HUDEP-2 (cell line): Measurements from ENCODE around the gene WNT5A.

Experiments used
- DNase-seq, 76 experiments: peaks; one replicate each; lab custom pipeline; 2025; ENCODE audit not compliant: unreplicated experiment in 76 of 76; lab: John Stamatoyannopoulos, UW

The WNT5A gene

GRCh38 chr3:55486857-55487380, at the start of gene WNT5A:
Gene WNT5A, minus strand, starts transcription at chr3:55487306. Its CDS starts 321 bp downstream, at chr3:55486985.
- no peak for DNase-seq

DNA sequence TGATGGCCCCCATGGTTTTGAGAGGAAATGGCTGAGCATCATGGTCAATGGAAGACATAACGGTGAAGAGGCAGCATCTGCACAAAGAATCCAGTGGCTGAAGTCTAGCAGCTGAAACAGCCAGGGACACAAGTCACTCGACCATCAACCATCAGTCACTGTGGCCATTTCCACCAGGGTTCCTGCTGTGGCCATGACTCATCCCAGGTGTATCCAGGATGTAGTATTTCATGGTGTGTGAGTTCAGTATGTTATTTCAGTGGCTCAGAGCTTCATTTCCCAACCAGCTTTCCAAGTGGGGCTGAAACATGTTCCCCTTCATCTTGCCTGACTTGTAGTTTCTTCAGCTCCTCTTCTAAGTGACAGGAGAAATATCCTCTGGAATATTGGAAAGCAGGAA, 47.8 kb upstream of the WNT5A start:
- DNase-seq = no peak

DNA sequence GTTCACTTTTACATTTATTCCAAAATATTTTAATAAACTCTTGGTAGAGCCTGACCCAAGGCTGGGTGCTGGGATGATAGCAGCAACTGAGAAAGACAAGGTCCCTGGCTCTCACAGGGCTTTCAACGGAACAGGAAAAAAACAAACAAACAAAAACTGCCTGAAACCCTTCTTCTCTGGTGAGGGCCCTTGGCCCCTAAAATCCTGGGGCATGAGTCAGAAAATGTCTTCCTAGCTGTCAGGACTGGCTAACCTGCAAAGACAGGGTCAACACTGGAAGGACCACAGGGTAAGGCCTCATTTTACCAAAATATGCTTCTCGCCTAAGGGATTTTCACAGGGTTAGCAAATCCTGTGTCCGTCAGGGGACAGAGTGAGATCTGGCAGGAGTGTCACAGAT, 45.7 kb upstream of the WNT5A start:
- DNase-seq = no peak

GRCh38 chr3:55531321-55531720, 44.2 kb upstream of the WNT5A start:
- no peak for DNase-seq

- DNase-seq = no peak
Measured at GRCh38 chr3:55527361-55527760, 40.3 kb upstream of the WNT5A start.

DNA sequence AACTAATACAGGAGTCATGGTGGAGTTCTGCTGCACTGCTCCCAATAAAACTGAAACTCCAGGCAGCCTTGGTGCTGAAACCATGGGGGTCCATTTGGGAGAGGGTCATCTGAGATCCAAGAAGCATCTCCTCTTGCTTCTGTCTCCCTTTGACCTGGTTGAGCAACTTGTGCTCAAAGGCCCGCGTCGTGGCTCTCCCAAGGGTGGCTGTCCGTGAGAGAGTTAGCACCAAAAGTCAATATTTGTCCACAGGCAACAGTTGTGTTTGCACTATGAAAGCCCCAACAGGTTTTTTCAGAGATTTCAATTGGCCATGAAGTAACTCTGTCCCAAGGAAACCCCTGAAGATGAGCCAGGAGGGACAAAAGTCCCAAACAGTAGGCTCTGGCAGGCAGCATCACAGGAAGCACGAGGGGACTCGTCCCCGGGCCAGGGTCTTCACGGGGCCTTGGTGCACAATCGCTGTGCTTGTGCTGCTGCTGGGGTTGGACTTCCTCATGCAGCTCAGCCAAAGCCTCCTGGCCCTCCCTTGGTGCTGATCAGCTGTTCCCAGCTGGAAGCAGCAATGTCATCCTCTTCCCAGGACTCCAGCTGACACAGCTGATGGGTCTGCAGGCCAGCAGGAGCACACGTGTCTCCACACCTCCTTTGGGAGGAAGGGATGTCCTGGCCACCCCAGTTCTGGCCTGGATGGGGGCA, 39.4 kb upstream of the WNT5A start:
- no peak for DNase-seq

DNA sequence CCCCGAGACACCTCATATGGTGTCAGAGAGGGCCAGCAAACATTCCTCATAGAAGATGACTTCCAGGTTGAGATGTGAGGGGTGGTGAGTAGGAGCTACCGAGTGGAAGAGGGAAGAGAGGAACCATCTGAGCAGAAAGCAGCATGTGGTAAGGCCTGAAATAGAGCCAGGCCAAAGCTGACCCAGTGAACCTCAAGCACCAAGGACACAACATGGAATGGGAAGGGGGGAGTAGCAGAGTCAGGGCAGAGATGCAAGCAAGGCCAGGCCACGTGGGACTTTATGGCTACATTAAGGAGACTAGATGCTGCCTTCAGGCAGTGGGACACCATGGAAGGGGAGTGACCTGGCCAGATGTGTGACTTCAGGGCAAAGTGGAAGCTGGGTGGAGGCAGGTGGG, 38.3 kb upstream of the WNT5A start:
- no peak for DNase-seq

DNA sequence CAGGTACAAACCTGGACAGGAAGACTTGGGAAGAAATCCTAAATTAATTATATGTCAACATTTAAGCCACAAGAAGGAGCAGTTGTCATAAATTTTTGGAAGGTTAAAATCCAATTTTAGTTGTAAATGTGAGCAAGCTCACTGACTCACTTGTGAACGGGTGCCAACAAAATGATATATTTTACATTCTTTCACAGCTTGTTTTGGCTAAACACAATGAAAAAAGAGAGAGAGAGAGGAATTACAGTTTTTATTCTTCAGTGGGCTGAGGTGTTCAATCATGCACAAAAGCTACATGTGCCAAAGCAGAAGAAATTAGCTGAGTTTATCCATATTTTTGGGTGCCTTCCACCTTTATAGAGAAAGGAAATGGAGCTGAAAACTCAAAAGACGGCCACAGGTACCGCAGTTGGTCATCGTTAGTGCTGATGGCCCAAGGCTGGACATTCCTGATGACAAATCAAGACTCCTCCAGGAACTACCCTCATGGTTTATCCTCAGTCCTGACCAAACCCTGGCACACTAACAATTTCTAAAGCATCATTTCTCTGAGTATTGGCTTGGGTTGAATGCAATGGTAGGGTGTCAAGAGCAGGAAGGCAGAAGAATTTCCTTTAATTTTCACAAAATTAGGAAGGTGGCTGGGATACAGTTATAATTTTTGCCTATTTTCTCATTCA, 37.6 kb upstream of the WNT5A start:
- no peak for DNase-seq

- no peak for DNase-seq
Measured at GRCh38 chr3:55523471-55523870, 36.4 kb upstream of the WNT5A start.

DNA sequence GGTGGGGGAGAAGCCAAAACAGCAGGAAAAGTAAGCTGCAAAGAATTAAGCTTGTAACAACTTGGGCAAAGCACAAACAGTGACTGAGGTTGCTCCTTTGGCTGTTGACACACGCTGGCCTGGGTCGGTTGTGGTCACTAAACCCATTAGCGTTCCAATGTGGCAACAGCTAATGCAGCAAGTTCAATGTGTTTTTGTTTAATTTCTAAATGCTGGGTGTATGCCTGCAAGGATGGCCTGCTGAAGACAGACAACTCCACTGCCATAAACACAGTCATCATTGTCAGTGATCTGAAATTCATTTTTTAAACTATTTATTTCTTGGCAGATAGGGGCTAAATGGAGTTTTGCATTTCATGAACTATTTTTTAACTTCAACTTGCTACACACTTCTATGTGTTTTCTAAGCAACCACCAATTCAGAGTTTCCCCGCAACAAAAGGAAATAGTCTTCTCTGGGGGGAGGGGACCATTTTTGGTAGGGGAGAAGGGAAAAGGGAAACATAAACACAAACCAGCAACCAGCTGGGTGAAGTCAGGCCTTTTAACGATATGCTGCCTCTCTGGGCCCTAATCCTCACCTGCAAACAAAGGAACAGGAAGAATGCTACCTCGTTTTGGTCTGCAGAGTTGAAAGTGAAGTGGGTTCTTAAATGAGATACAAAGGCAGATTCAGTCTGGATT, 34.8 kb upstream of the WNT5A start:
- no peak for DNase-seq

DNA sequence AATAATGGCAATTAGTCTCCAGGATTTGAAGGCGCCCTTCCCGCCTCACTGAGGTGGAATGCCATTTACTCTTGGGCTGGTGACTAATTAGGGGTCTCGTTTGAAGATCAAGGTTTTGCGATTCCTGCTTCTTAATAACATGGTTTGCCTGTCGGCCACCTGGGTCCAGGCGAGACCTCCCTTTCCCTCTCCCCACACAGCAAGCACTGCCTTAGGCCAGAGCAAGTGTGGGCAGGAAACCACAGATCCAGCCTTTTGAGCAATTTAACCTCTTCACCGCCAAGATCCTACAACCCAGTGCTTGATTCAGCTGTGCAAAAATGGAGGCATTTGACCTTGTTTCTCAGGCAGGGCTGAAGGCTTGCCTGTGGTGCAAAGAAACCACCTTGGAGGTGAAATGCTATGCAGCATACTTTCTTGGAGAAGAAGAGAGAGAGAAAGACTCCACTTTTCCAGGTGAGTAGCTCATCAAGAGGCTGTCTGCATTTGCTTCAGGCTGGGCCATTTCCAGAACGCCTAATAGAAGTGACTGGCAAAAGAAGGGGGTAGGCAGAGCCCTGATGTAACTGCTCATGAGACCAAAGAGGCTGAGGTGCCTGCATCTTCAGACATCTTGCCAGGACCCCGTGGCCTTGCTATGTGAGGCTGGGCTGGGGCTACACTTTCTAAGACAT, 34.1 kb upstream of the WNT5A start:
- no peak for DNase-seq

DNA sequence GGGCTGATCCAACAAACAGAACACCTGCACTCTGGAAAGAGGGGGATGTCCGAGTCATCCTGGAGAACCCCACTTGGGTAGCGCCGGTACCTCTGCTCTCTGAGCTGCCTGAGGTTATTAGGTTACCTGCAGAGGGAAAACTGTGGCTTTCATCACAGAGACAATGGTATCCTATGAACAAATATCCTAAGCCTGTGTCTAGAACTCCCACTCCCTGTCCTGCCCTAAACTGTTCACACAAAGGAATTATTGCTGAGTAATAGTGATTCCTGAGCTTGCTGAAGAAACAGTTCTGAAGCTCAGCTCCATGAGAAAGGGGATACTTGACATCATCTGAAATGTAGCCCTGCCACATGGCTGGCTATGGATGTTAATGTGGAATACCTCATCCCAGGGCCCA, 31.9 kb upstream of the WNT5A start:
- DNase-seq = no peak

GRCh38 chr3:55518451-55518850, 31.3 kb upstream of the WNT5A start:
- no peak for DNase-seq

GRCh38 chr3:55516392-55517030, 29.4 kb upstream of the WNT5A start:
- DNase-seq = no peak

- no peak for DNase-seq
Measured at GRCh38 chr3:55515550-55516246, 28.6 kb upstream of the WNT5A start.

DNA sequence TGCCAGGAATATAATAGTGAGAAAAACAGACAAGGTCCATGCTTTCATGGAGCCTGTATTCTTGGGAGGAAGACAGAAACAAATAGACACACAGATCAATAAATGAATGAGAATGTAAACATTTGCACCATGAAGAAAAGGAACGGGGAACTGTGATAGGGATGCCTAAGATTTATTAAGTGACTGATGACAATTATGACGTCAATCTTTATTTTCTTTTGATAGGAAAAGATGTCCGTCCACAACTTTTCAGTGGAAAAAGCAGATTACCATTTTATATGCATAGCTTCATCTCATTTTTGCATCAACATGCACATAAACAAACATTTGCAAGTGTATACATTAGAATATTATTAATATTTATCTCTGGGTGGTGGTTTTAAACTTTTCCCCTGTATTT, 27.9 kb upstream of the WNT5A start:
- DNase-seq = no peak

- no peak for DNase-seq
Measured at GRCh38 chr3:55512571-55513343, 25.7 kb upstream of the WNT5A start.

DNA sequence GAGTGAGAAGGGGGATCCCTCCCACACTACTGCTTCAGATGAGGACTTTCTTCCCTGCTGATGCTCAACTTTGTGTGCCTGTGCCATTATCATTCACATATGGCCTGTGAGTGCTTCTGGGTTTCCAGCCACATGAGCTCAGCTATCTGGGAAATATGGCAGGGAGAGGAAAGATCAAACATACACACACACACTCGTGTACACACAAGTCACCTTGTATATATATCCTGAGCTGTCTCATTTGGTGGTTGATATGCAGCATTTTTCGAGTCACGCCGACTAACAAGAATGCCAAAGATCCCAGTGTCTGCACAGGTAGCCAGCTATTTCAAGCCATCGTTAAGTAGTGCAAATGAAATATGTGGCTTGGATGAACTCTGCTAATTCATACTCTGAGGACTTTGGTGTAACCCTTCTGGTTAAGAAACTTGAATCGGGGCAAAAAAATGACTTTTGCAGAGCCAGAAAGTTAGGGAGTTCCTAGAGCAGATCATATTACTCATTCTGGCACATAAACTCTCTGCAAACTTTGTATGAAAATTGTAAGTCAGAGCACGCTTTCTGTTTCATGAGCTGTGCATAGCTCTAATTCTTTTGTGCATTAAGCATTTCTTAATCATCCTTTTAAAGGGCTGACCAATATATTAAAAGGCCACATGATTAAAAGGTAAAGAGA, 24.9 kb upstream of the WNT5A start:
- no peak for DNase-seq

- no peak for DNase-seq
Measured at GRCh38 chr3:55508335-55508734, 21.2 kb upstream of the WNT5A start.
